Esophagus squamous epithelium (tissue), 4 donors: Measurements from ENCODE around the gene SUSD3.

Experiments
- CTCF ChIP-seq, 6 experiments: fragments of 450-650 bp in 4 of 6; fragments of 200-600 bp in 2 of 6; sonication (generic) in 2 of 6; IDR thresholded peaks; one replicate each; pipeline ENCODE4 v1.5.1; 2016 to 2019; ENCODE audit warnings: antibody characterized with exemption in 6 of 6, mild to moderate bottlenecking in 4 of 6, moderate library complexity in 4 of 6
- POLR2A ChIP-seq, 4 donors: fragments of 450-650 bp; IDR thresholded peaks; one replicate each; pipeline ENCODE4 v1.6.1; 2017; ENCODE audit warnings: antibody characterized with exemption in 4 of 4, mild to moderate bottlenecking in 4 of 4, moderate library complexity in 3 of 4

- no peak for TF ChIP-seq CTCF (IDR thresholded peaks at IDR 0.05)
- no peak for TF ChIP-seq POLR2A (IDR thresholded peaks at IDR 0.05)
These were observed 62.4 kb downstream of the SUSD3 start for GRCh38 chr9:93120846-93121315.
